HG03060 (cell line): ENCODE data around the gene CPA2.

Experiments
- ATAC-seq: cut with Tn5 transposase; IDR thresholded peaks from one replicate; pipeline ENCODE4 v1.9.1; 2021; ENCODE audit warnings: low read depth, moderate number of reproducible peaks; ENCODE audit not compliant: unreplicated experiment

The CPA2 gene

DNA sequence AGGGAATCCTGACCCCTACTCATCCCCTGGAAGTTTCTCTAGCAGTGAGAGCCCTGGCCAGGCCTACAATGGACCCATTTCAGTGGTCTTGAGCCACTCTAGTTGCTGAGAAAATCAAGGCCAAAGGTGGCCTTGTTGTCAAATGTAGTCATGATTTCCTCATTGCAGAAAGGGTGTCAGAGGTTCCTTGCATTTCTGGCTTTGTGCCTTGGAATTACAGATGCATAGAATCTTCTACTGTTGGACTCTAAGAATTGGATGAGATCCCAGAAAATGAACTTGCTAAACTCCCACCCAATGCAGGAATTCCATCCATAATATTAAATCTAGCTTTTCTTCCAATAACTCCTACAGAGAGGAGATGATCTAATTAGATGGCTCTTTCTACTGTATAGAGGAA lies 12.2 kb downstream of the CPA2 start:
- no peak for ATAC-seq

DNA sequence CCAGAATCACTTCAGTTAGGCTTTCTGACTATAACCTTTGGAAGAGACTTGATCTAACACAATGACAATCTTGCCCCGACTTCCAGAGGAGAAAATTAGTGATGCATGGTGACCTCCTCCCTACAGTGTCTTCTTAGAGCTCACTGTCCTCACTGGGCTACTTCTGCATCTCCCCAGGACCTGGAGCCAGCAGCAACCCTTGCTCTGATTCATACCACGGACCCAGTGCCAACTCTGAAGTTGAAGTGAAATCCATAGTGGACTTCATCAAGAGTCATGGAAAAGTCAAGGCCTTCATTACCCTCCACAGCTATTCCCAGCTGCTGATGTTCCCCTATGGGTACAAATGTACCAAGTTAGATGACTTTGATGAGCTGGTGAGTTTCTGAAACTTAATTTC lies 12.6 kb downstream of the CPA2 start:
- no peak for ATAC-seq

DNA sequence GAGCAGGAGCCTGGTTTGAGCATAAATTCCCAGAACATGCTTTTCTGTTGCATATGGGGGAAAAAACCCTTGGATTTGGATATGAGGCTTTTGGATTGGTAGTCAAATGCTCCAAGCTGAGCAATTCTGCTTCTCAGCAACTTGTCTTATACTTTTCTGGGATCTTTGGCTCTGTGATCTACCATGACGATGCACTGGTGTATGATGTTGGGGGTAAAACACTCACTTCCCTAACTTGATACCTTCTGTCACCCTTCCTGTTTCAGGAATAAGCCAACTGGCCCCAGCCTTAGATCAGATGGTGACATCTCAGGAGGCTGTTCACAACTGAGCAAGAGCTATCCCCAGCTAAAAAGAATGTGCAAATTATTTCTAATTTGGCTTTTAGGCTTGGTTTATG lies 13.2 kb downstream of the CPA2 start:
- no peak for ATAC-seq

DNA sequence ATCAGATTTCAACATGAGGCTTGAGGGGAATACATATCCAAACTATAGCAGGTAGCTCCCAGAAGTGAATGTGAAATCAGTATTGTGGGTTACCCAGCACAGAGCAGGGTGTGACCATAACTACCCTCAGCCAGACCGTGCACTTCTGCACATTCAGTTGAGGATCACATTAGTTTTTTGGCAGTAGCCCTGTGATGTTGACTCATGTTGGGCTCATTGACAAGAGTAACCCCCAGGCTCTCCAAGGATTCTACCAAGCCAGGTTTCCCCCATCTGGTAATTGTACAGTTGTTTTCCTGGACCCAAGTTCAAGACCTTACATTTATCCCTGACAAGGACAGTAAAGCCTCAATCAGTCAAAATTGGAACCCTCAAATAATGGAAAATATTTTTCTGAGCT lies 14.6 kb downstream of the CPA2 start:
- no peak for ATAC-seq

DNA sequence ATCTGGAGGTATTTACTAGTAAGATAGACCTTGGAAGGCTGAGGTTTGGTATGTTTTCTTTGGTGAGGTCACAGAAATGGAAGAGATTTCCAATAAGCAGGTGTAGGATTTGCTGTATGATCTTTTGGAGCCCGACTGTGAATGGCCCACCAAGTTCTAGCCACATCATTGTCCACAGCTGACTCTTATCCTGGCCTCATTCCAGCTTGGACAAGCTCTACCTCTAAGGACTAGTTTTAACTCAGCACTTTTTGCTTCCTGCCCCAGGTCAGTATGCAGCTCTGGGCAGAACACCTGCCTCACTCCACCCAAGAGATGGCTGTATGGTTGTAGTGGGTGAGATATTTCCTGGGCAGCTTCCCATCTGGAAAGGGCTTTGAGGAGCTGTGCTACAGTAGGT lies 20.2 kb downstream of the CPA2 start:
- ATAC-seq: no peak

DNA sequence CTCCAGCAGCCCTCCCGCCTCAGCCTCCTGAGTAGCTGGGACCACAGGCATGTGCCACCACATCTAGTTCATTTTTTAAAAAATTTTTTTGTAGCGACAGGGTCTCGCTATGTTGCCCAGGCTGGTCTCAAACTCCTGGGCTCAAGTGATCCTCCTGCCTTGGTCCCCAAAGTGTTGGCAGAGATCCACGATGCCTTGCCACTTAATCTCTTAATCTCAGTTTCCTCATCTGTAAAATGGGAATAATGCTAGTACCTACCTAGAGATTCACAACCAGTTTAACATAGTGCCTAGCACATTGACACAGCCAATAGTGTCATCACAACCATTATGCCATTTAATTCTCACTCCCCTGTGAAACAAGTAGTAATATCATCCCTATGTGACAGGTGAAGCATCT lies 21.5 kb downstream of the CPA2 start:
- no peak for ATAC-seq

DNA sequence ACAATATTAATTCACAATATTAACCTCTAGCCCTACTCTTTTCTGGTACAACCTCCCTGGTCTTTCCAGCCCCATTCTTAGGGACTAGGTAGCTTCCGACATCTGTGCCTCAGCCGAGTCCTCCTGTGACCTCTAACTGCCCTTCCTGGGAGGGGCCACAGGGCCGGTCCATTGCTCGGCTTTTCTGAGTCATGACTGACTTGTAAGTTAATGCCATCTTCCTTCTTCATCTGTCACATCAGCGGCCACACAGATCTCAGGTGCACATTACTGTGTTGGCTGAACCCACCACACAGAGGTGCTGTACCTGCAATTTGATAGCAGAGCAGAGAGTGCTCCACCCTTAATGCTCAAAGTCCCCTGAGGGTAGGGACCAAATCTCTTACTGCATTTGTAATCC lies 22.2 kb downstream of the CPA2 start:
- ATAC-seq: no peak

DNA sequence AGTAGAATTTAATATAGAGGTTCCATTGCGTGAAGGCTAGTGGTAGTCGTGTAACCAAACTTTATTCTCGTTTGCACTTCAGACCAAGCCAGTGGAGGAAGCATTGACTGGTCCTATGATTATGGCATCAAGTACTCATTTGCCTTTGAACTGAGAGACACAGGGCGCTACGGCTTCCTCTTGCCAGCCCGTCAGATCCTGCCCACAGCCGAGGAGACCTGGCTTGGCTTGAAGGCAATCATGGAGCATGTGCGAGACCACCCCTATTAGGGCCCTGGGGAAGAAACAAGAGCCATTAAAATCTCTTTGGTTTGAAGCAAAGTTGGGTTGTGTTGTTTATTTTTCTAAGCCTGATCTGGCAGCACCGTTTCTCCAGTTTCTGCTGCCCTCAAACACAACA lies 22.8 kb downstream of the CPA2 start:
- ATAC-seq: no peak

DNA sequence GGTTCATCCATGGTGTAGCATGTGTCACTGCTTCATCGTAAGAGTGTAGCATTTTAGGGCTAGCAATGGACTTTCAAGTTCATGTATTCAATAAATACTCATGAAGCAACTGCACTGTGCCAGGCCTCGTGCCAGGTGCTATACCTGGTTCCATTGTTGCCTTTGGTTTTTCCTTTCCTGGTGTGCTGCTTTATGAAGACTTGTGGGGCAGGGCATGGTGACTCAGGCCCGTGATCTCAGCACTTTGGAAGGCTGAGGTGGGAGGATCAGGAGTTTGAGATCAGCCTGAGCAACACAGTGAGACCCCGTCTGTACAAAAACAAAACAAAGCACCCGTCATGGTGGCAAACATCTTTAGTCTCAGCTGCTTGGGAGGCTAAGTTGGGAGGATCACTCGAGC lies 24.1 kb downstream of the CPA2 start:
- no peak for ATAC-seq

DNA sequence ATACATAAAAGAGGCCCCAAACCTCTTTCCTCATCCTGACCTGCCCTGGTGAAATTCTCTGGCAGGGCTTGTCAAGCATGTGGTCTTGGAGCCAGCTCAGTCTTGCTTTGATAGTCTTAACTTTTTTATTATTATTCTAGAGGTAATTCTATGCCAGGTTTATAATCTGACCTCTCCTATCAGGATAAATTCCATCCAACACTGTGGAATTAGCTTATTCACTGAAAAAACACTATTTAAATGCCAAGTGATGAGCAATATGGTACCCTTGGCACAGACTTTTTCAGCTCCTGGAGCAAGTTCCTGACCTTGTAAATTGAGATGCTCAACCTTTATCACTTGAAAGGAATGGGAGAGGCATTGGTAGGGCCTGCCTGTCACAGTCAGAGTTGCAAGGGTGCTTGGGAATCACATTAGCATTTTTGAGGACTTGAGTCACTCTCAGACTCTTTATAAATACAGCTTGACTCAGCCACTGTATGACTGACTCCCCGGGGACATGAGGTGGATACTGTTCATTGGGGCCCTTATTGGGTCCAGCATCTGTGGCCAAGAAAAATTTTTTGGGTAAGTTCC lies 26.1 kb downstream of the CPA2 start, which contains the start of gene CPA4:
CPA4 (plus strand) TSS at position 480 of the 576 bp plus-strand sequence; CDS start at position 500, 20 bp downstream.
- no peak for ATAC-seq

DNA sequence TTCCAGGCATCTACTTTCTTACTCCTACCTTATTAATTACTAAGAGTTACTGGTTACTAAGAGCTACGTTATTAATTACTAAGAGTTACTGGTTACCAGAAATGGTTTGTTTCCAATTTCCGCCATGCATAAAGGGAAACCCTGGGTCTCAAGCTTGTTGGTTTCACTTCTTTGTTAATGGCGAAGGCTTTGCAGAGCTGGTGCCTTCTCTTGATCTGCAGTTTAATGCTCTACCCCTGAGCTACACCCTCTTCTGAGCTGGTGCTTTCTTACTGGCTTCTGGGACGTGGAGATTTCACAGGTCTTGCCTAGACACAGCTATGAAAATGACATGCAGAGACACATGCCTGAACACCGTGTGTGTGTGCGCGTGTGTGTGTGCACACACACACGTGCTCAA lies 26.9 kb downstream of the CPA2 start:
- no peak for ATAC-seq

DNA sequence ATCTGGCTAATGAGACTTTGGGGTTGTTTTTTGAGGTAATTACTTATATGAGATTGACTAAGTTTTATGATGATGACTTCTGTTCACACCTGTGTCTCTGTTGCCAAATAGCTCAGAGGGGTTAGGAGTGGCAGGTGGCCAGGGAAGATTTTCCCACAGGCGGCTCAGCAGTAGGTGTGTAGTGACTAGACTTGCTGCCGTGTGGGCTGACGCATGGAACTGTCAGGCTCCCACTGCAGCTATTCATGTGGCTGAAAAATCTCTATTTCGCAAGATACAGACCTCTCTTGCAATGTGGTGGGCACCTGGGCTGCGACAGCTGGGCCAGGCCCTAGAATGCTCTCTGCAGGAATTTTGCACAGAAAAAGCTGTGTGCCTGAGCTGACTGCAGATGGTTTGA lies 27.7 kb downstream of the CPA2 start:
- ATAC-seq: no peak

DNA sequence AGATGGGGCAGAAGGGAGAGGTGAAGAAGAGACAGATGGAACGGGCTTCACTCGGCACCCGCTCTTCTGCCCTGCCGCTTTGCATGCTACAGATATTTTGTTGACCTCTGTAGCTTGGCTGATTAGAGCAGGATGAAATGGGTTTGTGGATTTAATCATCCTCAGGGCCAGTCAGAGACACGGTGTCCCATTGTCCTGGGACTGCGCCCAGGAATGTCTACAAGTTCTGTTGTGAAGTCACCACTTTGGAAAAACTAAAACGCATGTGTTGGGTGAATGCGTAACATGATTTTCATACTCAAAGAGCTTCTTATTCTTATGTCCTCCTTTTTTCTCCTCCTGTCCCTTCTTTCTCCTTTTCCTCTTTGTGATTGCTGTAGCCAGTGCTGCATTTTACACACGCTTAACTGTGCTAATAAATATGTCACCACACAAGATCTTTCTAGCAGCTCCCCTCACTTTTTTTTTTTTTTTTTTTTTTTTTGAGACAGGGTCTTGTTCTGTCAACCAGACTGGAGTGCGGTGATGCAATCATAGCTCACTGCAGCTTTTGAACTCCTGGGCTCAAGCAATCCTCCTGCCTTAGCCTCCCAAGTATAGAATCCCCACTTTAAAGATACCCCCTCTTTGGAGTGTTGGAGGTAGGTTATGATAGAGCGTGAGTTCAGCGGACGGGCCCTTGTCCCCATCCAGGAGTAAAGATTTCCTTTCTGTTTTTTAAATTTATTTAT lies 29.7 kb downstream of the CPA2 start:
- no peak for ATAC-seq

DNA sequence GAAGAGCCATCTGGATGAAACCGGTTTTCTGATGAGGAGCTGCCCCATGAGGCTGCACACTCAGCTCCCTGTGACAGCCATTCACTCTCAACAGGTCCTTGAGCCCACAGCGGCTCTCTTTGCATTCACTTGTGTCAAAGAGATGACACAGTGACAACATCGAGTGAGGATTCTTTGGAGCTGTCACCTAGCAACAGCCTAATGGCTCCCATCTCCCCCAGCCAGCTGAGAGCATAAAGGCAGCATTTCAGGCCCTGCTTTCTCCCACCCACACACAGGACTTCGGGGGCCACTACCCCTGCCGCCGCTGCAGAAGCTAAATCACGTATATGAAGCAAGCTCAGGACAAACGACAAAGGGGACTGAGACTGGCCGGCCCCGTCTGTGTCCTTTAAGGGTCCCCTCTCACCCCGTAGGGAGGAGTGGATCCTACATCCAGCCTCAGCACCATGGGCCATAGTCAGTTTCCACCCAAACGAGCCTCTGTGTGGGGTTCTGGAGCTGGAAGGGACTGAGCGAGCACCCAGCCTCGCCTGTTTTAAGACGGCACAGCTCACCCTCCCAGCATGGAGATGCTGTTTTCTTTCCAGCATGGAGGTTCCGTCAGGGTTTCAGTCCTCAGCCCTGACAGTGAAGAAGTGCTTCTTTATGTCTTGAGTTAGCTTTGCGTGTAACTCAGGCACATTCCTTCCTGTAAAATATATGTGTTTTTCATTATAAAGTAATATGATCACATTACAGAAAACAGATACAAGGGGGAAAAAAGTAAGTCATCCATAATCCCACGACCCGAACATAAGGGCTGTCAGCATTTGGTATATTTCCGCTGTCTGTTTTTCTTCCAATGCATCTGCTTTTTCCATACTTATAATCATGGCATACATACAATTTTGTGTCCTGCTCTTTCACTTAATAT lies 31.2 kb downstream of the CPA2 start:
- no peak for ATAC-seq

DNA sequence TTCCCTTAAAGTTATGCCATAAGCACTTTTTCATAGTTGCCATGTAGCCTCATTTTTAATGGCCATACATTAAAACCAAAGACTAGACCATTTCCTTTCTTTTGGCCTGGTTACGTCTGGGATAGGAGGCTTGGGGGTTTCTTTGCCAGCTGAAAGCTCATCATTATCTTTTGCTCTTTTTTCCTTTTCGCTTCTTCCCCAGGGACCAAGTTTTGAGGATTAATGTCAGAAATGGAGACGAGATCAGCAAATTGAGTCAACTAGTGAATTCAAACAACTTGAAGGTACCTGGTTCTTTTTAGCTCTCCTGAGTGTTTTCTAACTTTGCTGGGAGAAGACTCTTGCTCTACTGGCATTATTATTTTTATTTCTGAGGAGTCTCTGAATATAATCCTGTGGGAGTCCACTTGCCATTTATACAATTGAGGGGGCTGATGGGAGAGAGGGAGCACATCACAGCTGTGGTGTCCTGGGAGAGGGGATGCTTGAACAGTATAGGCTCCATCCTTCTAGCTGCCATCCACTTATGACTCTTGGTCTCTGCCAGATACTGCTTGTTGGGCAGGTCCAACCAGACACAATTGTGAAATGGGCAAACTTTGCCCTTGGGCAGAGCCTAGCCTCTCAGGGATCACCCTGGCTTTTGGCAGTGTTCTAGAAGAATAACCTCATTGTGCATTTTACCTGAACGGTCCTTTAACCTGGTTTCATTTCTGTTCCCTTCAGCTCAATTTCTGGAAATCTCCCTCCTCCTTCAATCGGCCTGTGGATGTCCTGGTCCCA lies 32.1 kb downstream of the CPA2 start:
- ATAC-seq: no peak

DNA sequence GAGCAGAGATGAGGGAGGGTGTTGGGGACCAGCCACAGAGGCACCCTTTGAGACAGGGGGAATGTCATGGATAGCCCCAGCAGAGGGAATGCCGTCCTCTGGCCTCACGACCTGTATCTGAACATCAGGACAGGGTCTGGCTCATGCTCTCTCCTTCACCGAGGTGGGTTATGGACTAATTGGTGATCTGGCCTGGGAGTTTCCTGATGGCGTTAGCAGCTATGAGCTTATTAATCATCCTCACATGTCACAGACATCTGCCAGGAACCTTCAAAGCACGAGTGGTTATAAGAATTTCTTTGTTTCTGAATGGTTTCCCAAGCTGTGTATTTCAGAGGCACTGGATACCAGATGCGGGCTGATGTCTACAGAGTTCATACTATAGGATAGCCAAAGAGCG lies 33.2 kb downstream of the CPA2 start:
- ATAC-seq: no peak

DNA sequence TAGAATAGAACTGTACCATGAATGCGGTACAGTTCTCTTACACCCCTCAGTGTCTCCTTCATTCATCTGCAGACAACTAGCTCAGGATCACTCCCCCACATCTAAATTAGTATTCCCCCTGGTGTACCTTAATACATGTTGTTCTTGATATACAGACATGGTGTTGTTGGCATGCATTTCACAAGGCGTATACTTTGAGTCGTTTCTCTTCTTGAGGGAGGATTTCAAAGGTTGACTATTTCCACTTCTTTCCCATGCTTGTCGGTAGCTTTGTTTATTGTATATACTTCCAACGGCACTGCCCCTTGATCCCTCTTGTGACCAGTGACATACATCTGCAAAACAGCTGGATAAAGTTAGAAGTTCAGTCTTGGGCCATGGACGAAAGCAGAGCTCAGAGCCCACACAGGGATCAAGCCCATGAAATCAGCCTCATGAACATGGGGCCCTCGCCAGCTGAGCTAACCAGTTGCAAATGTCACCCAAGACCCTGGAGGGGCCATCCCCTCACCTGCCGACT lies 34.9 kb downstream of the CPA2 start:
- ATAC-seq: no peak

DNA sequence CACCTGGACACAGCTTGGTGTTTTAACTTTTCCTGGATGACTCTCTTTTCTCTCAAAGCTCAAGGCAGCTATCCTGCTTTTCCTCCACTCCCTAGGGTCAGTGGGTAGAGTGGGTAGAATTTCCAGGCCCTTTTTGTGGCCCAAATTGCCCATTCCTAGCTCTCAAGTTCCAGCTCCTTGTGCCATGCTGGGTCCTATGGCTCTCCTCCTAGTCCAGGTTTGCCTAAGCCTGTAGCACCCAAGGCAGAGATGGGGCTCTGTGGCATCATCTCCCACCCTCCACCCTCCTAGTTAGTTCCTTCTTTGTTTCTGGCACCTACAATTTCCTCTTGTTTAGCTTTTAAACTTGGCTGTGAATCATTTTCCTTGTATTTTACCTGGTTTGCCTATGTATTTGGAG lies 36.0 kb downstream of the CPA2 start:
- ATAC-seq: no peak

DNA sequence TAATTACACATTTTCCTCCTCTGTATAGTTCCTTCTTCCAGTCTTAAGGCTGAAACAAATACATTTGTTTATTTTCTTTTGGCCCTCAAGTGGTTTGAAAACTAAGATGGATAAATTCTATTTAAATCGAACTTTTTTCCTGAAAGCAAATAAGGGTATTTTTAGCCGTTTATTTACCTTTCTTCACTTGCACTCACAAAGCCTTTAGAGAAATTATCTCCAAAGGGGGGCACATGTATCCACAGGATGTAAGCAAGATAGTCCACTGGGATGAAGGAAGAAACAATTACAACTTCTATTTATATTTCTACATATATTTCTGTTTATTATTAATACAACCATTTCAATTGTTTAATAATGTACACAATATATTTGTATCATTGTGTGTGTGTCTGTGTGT lies 36.5 kb downstream of the CPA2 start:
- ATAC-seq: no peak

DNA sequence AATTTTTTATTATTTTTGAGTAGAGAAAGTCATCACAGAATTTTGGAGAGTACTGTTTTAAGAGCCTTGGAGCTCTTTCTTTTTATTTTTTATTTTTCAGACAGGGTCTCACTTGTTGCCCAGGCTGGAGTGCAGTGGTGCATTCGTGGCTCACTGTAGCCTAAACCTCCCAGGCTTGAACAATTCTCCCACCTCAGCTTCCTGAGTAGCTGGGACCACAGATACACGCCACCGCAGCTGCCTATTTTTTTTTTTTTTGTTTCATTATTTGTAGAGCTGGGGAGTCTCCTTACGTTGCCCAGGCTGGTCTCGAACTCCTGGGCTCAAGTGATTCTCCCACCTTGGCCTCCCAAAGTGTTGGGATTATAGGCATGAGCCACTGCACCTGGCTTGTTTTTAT lies 36.9 kb downstream of the CPA2 start:
- ATAC-seq: no peak

DNA sequence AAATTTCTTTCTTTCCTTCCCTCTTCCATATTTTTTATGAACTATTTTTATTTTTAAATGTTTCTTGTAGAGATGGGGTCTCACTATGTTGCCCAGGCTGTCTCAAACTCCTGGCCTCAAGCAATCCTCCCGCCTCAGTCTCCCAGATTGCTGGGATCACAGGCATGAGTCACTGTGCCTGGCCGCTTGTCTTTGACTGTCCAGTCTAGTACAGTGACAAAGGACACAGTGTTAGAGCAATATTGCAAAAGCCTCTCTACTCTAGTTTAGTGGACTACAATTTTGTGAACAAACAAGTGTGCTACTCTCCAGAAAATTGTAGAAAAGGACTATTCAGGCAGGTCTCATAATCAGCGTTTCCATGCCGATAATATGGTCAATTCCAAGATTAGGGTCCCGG lies 37.3 kb downstream of the CPA2 start:
- ATAC-seq: no peak
